MCF 10A (cell line): Measurements from ENCODE around the gene ARHGEF12. TPM values are rescaled to one million over a fixed set of nuclear protein-coding genes. Genes with fewer than 3 reads are reported as not detected.

Source experiments
- BruUV-seq: library from RNA; stranded (reverse); fragments of 400-500 nt; replicated peaks from 2 replicates; lab custom pipeline; 2021; lab: Mats Ljungman, UMichigan
- CTCF ChIA-PET: fragments of 300-600 bp; sonication (Branson Sonifier 250); formaldehyde crosslinking; extraction: SDS; loops from one replicate; lab custom pipeline; 2021; ENCODE audit warnings: antibody characterized with exemption, inconsistent platforms; lab: Yijun Ruan, JAX
- POLR2A ChIA-PET: fragments of 300-600, 350-650 bp; sonication (Branson Sonifier 250); formaldehyde crosslinking; extraction: SDS; loops from one replicate; lab custom pipeline; 2020; ENCODE audit warnings: antibody characterized with exemption, inconsistent platforms; lab: Yijun Ruan, JAX
- DNase-seq: peaks from one replicate; pipeline ENCODE4 v3.0.0-alpha.2; 2018; ENCODE audit not compliant: unreplicated experiment
- H3K27ac Mint-ChIP-seq: one replicate; pipeline ENCODE4 v1.8.0; 2022; ENCODE audit warnings: mild to moderate bottlenecking, low read depth, mixed read lengths; ENCODE audit not compliant: unreplicated experiment
- H3K27me3 Mint-ChIP-seq: one replicate; pipeline ENCODE4 v1.8.0; 2022; ENCODE audit warnings: mixed read lengths; ENCODE audit not compliant: insufficient read depth, unreplicated experiment
- H3K36me3 Mint-ChIP-seq: one replicate; pipeline ENCODE4 v1.8.0; 2022; ENCODE audit warnings: mild to moderate bottlenecking, moderate library complexity, mixed read lengths; ENCODE audit not compliant: insufficient read depth, unreplicated experiment
- H3K4me1 Mint-ChIP-seq: one replicate; pipeline ENCODE4 v1.8.0; 2022; ENCODE audit warnings: mixed read lengths; ENCODE audit not compliant: insufficient read depth, unreplicated experiment
- H3K4me3 Mint-ChIP-seq: one replicate; pipeline ENCODE4 v1.8.0; 2022; ENCODE audit warnings: mild to moderate bottlenecking, moderate library complexity, mixed read lengths; ENCODE audit not compliant: unreplicated experiment
- H3K9me3 Mint-ChIP-seq: one replicate; pipeline ENCODE4 v1.8.0; 2022; ENCODE audit warnings: mixed read lengths; ENCODE audit not compliant: unreplicated experiment
- CTCF ChIP-seq: fragments of 200-600 bp; IDR thresholded peaks from one replicate; pipeline ENCODE4 v1.8.0; 2022; ENCODE audit warnings: antibody characterized with exemption, mild to moderate bottlenecking; ENCODE audit not compliant: unreplicated experiment
- intact Hi-C: fragments of 100-400 bp; cut with micrococcal nuclease; formaldehyde crosslinking; loops from 2 replicates; pipeline ENCODE4 v1.14.1; 2022
- total RNA-seq: library from RNA; stranded (reverse); gene quantifications from 2 replicates; pipeline ENCODE4 v1.2.3, GENCODE V29; 2022

The ARHGEF12 gene
- total RNA-seq, 1 experiment from 2014 or later = 61.2 TPM

- H3K27me3 Mint-ChIP-seq = no peaks in the 10 kb centered on the region
- H3K27ac Mint-ChIP-seq = no peak overlapping the region
- peaks cover 5% of the 10 kb centered on the region for H3K36me3 Mint-ChIP-seq
- H3K4me1 Mint-ChIP-seq = no peaks in the 10 kb centered on the region
- no peaks in the 10 kb centered on the region for H3K9me3 Mint-ChIP-seq
- DNase-seq = no peak
- BruUV-seq = no TSS peak
- POLR2A ChIA-PET = interaction anchor here (1.6 kb wide), 1 partner anchor 22 kb away, joined by 3 read pairs; no protein-coding TSS in a partner anchor
- intact Hi-C loops = no loop called here
- no peak overlapping the region for H3K4me3 Mint-ChIP-seq
- TF ChIP-seq CTCF = no peak
- CTCF ChIA-PET = interaction anchor here (0.6 kb wide), 1 partner anchor 222 kb away, joined by 3 read pairs; no protein-coding TSS in a partner anchor
Measured at GRCh38 chr11:120363436-120363835, 27.2 kb downstream of the ARHGEF12 start.

- POLR2A ChIA-PET = no interaction called here
- no peaks in the 10 kb centered on the region for H3K9me3 Mint-ChIP-seq
- intact Hi-C loops = no loop called here
- no peaks in the 10 kb centered on the region for H3K4me1 Mint-ChIP-seq
- H3K4me3 Mint-ChIP-seq = no peak overlapping the region
- no peak for DNase-seq
- no peak for TF ChIP-seq CTCF
- BruUV-seq = no TSS peak
- H3K27ac Mint-ChIP-seq = no peak overlapping the region
- H3K27me3 Mint-ChIP-seq = no peaks in the 10 kb centered on the region
- no peaks in the 10 kb centered on the region for H3K36me3 Mint-ChIP-seq
- CTCF ChIA-PET = interaction anchor here (0.5 to 0.6 kb wide), 2 partner anchors 207 to 1251 kb away, joined by 3 to 4 read pairs; no protein-coding TSS in a partner anchor
Measured at GRCh38 chr11:120365512-120365911, 29.3 kb downstream of the ARHGEF12 start.

GRCh38 chr11:120372296-120372695 lies 36.1 kb downstream of the ARHGEF12 start:
- Mint-ChIP-seq H3K9me3 (no peaks in the 10 kb centered on the region), H3K4me3 (no peak overlapping the region), H3K27me3 (no peaks in the 10 kb centered on the region), H3K4me1 (no peaks in the 10 kb centered on the region), H3K27ac (no peak overlapping the region), H3K36me3 (no peaks in the 10 kb centered on the region)
- DNase-seq = no peak
- ChIA-PET POLR2A (interaction anchor here (0.9 to 2.0 kb wide), 2 partner anchors 25 to 32 kb away, joined by 3 to 7 read pairs; no protein-coding TSS in a partner anchor), CTCF (no interaction called here)
- intact Hi-C loops = no loop called here
- no peak for TF ChIP-seq CTCF
- no TSS peak for BruUV-seq

DNA sequence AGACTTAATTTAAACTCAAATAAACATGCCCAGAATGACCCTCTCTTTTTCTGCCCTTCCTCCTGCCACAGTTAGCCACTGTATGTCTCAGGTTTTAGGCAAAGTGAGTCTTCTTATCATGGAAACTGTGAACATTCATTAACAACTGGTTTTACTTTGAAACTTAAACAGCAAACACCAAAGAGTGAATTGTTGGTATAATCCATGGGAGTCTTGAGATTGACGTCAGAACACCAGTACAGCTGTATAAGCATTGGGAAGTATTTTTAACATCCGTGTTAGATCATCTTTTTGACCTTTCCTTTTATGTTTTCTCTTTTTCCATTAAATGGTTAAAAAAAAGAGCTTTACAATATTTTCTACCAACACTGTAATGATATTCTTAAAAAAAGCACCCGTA lies 38.9 kb downstream of the ARHGEF12 start:
- BruUV-seq = no TSS peak
- CTCF ChIA-PET = interaction anchor here (0.5 to 1.0 kb wide), 3 partner anchors 39 to 75 kb away, joined by 3 read pairs; partner anchors contain the start of gene ARHGEF12

More for the DNA sequence above, 38.9 kb downstream of the ARHGEF12 start:
- Mint-ChIP-seq H3K27ac (no peak overlapping the region), H3K27me3 (no peaks in the 10 kb centered on the region), H3K4me1 (no peaks in the 10 kb centered on the region), H3K36me3 (peaks cover 7% of the 10 kb centered on the region), H3K4me3 (no peak overlapping the region), H3K9me3 (no peaks in the 10 kb centered on the region)
- DNase-seq = no peak
- intact Hi-C loops = no loop called here
- POLR2A ChIA-PET = interaction anchor here (0.6 to 1.4 kb wide), 8 partner anchors 10 to 232 kb away, joined by 3 to 7 read pairs (median 4); no protein-coding TSS in a partner anchor
- no peak for TF ChIP-seq CTCF
